NCI-H1930 (cell line): ENCODE measurements around the gene INSR.

ENCODE experiments used
- DNase-seq, 2 experiments: peaks; one replicate each; lab custom pipeline; 2025; lab: John Stamatoyannopoulos, UW

INSR gene

DNA sequence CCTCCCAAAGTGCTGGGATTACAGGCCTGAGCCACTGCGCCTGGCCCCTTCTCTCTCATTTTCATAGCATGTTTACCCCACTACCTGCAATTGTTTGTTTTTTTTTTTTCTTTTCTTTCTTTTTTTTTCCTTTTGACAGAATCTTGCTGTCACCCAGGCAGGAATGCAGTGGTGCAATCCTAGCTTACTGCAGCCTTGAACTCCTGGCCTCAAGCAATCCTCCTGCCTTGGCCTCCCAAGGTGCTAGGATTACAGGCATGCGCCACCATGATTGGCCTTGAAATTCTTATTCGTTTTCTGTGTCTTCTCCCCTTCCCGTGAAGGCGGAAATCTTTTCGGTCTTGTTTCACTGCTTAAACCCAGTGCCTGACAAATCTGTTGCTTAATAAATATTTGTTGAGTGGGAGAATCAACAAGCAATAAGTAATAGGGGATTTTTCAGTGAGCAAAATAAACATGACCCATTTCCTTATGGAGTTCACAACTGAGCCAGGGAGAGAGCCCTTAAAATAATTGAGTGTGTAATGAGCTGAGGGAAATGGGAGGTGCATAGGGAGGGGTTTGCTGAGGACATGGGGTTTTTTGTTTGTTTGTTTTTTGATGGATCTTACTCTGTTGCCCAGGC lies 1.8 kb upstream of the INSR start:
- DNase-seq = no peak

DNA sequence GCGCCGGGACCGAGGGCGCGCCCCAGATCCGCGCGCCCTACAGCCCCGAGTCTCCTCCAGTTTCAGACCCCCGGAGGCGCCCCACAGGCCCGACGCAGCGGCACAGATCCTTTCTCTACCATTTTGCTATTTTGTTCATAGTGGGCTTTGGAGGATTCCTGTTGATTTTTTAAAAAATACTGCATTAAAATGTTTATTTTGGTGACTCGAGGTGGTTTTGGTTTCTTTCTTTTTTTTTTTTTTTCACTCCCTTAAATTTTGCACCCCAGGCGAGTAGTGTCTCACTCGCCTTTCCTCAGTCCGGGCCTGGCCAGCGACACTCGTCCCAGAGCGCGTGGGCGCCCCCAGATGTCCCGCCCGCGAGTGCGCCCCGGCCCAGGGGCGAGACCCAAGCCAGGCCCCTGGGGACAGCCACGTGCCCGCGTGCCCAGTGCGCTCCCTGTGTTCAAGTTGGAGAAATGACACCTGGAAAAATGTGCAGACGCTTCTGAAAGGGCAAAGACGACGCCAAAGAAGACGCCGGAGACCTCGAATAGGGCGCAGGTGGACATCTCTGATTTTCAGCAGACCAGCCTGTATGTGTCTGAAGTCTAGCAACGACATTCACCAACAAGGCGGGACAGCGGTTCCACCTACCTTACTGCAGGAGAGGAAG lies 471 bp upstream of the INSR start:
- peak; percentile 25 to 30 for DNase-seq

DNA sequence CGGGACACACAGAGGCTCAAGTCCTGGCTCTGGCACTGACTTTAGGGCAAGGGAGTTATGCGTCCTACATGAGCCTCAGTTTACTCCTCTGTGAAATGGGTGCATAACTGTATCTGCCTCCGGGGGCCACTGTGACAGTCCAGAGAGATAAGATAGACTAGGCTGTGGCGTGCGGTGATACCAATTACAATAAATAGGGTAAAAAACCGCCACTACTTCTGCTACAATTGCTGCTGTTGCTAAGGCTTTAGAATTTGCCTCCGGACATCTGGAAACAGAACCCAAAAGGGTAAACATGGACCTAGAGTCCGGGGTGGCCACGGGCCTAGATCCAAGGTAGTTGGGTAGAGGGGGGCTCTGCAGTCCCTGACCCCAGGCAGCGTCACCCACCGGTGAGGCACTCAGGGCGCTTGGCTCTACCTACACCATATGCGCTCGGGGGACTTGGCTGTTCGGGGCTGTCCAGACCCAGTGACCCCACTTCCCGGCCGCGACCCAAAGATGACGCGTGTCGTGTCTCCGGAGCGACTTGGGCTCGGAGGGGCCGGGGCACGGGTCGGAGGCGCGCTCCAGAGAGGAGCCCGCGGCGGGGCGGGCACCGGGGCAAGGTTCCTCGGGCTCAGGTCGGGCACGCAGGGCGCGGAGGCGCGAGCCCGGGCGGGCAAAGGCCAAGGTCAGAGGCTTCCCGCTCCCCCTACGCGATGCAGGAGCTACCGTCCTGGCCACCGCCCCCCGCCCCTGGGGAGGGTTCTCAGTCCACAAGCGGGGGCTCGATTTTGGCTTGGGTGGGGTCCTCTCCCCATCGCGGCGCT lies 1.1 kb downstream of the INSR start:
- DNase-seq = no peak

DNA sequence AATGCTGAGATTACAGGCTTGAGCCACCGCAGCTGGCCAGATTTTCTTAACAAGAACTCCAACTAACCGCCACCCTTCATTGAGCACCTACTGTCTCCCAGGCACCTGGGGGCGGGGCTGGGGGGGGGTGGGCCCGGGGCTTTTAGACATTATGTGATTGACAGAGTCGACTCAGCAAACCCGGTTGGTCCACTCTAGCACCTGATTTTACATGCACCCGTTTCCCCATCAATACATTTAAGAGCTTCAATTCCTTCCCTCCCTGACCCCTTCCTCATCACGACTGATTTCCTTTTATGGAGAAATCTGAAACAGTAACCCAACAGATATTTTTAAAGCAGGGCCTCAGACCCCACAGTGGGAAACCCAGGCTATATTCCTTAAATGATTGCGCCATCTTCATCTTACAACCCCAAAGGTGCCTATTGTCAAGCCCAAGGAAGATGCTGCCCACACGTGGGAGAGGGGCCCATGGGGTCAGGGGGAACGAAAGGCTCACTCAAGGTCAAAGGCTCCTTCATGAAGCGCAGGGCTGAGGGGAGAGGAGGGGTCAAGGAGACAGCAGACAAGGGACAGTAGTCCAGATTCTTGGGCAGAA lies 1.8 kb downstream of the INSR start:
- no peak for DNase-seq

DNA sequence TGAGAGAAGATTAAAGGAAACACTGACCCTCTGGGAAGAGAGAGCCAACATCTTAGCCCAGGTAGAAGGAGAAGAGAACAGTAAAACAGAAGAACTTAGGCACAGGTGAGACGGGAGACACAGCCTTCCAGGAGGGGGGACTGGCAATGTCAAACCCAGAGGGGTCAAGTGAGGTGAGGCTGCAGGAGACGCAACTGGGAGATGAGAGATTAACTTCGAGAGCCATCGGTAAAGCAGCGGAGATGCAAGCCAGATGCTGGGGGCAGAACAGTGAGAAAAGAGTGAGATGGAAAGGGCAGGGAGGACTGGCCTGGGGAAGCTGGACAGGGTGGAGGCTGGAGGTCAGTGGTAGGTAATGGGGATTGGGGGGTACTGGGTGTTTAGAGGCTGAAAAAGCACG lies 5.2 kb downstream of the INSR start:
- DNase-seq = no peak

DNA sequence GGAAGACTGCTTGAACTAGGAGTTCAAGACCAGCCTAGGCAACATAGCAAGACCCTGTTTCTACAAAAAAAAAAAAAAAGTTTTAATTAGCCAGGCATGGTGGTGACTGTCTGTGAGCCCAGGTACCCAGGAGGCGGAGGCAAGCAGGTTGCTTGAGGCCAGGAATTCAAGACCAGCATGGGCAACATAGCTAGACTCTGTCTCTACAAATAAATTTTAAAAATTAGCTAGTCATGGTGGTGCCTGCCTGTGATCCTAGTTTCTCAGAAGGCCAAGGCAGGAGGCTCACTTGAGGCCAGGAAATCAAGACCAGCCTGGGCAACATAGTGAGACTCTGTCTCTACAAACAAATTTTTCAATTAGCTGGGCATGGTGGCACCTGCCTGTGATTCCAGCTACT lies 6.1 kb downstream of the INSR start:
- DNase-seq = no peak

DNA sequence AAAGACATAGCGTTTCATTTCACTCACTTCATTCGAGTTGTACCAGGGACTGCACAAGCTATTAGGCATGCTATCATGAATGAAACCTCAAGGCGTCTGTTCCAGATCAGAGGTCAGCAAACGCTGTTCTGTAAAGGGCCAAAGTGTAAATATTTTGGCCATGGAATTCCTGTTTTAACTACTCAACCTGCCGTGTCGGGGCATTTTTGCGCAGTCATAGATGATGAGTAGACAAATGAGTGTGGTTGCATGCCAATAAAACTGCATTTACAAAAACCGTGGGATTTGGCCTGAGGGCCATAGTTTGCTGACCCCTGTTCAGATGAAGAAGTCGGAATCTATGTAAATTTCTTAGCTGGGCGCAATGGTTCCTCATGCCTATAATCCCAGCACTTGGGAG lies 6.5 kb downstream of the INSR start:
- no peak for DNase-seq

DNA sequence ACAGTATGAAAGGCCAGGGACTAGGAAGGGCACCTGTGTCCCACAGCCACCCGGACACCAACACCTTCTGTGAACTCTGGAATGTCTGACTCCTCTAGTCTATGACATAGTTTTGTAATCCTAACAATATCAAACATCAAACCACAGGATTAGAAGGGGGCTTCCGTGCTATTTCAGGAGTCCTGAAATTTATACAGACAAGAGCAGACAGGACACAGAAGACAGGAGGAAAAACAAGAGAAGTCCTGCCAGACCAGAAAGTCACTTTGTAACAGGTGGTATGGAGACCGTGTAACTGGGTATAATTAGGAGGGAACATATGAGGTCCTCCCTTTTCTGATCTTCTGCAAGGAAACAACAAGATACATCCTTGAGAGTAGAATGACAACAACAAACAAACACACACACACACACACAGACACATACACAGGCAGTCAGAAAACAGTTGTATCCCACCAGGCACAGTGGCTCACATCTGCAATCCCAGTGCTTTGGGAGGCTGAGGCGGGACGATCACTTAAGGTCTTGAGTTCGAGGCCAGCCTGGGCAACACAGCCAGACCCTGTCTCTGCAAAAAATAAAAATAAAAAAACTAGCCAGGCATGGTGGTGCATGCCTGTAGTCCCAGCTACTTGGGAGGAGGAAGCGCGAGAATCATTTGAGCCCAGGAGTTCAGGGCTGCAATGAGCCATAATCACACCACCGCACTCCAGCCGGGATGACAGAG lies 13.1 kb downstream of the INSR start:
- DNase-seq = no peak

DNA sequence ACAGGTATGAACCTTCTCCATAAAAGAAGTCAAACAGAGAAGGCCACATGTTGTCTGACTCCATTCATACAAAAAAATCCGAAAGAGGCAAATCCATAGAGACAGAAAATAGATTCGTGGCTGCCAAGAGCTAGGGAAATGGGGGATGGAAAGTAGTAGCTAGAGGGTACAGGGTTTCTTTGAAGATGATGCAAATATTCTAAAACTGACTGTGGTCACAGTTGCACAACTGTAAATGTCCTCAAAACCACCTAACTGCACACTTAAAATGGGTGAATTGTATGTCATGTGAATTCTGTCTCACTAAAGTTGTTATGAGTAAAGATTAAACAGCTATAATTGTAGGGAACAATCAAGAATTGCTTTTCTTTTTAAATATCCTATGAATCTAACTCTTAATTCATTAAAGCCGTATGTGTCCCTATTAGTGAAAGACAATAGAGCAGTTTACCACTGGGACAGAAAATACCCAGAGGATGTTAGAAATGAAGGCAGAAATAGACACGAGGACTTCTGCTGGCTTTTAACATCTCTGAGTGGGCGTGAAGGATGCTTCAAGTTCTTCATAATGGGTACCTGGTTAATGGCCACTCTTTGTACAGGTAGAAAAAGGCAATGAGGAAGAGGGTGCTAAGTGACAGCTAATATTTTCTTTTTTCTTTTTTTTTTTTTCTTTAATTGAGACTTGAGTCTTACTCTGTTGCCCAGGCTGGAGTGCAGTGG lies 21.2 kb downstream of the INSR start:
- no peak for DNase-seq

DNA sequence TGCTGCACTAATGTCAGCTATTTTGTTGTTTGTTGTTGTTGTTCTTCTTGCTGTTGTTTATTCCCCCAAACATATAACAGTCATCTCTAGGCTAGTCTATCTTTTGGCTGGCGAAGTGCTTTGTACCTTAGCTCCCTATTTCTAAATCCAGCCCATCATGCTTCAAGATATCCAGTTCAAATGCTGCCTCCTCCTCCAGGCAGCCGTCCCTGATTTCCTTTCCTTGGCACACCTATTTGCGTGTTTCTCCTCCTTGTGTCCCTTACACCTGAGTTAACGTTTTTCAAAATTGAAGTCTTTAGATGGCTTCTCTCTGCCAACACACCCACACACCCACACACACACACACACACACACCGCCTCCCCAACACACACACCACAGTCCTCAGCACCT lies 25.5 kb downstream of the INSR start:
- no peak for DNase-seq

DNA sequence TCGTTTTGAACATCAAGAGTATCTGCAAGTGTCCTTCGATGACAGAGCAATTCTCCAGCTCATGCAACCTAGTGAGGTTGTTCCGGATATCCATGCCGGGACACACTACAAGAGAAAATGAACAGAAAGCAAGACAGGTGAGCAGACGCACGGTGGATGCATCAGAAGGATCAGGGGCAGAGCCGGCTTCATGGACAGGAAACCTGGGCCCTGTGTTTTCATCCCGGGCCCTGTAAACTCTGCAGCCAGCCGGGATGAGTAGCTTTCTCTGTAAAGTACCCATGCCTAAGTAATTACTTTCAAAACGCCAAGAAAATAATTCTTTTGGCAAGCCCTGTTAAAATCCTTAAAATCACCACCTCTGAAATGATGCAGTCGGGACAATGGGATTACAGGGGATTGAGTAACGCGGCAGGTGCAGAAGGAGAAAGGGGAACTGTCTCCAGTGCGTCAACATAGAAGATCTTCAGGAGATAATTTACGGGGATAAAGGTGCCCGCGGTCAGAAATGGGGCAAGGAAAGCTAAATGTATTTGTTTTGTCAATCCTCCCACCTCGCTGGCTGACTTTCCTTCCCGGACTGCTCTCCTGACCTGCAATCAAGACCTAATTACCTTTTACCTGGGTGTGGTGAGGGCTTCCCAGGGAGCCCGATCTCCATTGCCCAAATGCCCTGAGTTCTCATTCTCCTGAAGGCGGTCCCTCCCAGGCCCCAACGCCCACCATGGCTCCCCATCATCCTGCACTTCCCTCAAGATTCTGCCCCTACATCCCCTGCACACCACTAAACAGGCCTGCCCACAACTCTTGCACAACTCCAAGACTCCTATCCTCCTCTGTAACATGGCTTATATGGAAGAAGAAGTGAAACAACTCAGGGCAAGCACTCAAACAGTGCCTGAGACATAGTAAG lies 26.2 kb downstream of the INSR start:
- no peak for DNase-seq

DNA sequence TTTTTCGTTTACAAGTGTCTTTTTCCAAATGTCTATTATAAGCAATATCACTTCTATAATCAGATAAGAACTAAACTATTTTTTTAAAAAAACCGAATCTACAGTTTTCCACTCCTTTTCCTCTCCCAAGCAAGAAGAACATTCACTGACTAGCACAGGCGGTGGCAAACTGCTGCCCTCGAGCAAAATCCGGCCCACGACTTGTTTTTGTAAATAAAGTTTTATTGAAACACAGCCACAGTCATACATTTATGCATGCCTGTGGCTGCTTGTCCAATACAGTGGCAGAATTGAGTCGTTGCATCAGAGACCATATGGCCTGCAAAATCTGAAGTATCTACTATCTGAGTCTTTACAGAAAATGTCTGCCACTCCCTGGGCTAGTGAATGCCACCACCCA lies 27.4 kb downstream of the INSR start:
- no peak for DNase-seq

DNA sequence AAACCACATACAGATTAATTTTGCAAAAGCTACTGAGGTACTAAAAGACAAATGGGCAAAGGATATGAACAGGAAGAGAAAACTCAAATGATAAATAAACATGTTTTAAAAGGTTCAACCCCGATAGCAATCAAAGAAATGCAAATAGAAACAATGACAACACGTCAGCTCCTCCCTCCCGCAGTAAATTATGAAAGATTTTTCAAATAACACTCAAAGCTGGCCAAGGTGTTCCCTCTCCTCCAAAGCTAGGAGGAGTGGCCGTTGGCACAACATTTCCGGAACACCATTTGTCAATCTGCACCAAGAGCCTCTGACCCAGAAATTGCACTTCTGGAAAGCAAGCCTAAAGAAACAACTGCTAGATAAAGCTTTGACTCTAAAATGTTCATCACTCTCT lies 28.3 kb downstream of the INSR start:
- DNase-seq = no peak

DNA sequence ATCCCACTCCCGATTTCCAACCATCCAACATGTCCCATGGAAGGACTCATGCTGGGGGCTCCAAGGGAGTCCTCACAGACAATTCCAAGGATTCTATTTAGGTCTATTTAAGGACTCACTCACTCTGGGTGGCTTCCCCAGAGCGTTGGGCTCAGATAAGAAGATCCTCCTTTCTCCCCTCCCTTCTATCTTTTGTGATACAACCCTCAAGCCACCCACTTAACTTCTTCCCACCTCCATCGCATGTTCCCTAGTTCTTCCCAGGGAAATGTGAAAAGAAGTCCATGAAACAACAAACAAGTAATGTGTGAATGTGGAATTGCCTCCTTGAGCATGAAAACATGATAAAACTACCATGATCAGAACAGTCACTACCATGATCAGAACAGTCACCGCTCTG lies 29.4 kb downstream of the INSR start:
- no peak for DNase-seq

DNA sequence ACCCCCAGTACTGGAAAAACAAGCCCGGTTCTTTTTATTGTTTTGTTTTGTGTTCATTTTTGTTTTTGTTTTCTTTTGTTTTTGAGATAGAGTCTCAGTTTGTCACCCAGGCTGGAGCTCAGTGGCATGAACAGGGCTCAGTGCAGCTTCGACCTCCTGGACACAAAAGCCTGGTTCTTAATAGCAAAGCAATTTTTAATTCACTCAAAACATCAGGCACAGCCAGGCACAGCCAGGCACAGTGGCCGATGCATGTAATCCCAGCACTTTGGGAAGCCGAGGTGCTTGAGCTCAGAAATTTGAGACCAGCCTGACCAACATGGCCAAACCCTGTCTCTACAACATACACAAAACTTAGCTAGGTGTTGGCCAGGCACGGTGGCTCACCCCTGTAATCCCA lies 30.7 kb downstream of the INSR start:
- no peak for DNase-seq

DNA sequence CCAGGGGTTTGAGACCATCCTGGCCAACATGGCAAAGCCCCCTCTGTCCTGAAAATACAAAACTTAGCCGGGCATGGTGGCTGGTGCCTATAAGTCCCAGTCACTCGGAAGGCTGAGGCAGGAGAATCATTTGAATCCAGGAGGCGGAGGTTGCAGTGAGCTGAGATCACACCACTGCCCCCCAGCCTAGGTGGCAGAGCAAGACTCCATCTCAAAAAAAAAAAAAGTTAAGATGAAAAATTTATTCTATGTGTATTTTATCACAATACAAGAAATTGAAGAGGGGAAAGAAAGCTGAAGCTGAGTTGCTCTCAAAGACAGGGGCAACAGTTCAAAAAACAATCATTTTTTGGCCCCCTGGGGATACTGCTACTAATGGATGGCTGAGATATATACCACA lies 31.1 kb downstream of the INSR start:
- DNase-seq = no peak

DNA sequence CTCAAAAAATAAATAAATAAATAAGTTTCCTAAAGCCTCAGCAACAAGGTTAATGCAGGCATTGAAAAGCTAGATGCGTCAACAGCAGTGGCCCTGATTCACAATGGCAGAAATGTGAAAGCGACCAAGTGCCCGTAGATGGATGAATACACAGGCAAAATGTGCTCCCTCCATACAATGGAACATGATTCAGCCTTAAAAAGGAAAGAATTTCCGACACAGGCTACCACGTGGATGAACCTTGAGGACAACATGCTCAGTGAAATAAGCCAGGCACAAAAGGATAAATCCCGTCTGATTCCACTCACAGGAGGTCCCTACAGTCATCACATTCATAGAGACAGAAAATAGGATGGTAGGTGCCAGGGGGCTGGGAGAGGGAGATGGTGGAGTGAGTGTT lies 31.7 kb downstream of the INSR start:
- no peak for DNase-seq

DNA sequence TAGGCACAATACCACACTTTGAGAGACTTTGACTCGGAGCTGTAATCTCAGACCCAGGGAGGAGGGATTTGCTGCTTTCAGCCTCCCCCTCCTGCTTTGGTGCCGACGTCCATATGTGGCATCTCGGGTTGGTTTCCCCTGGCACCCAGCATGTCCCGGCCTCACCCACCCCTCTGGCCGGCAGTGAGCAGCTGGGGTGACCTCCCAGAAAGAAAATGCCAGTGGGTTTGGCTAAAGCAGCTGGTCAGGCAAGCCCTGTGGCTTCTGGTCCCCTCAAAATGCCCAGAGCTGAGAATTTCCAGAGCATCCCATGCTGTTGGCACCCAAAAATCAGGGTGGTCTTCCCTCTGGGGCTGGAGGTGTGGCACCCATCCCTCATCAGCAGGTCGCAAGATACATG lies 34.1 kb downstream of the INSR start:
- DNase-seq = no peak

DNA sequence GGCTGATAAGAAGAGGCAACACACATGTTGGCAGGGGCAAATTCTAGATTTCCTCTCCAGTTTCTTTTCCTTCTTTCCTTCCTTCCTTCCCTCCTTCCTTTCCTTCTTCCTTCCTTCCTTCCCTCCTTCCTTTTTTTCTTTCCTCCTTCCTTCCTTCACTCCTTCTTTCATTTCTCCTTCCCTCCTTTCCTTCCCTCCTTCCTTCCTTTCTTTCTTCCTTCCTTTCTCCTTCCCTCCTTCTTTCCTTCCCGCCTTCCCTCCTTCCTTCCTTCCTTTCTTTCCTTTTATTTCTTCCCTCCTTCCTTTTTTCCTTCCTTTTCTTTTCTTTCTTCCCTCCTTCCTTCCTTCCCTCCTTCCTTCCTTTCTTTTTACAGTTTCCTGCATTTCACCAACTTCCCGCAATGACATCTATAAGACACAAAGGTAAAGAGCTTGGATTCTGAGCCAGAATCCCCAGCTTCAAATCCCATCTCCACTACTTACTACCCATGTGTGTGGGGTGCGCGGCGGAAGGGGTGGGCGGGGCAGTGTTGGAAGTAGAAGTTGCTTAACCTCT lies 35.3 kb downstream of the INSR start:
- DNase-seq = no peak
